HepG2 (cell line): ENCODE data around the gene FNDC3B. TPM values are rescaled to one million over a fixed set of nuclear protein-coding genes. Genes with fewer than 3 reads are reported as not detected.
A peak's percentile ranks its signal among the peaks of the same experiment; 100 is the strongest.

ENCODE experiments used
- ETV5 ChIP-seq: IDR thresholded peaks from 2 replicates; pipeline ENCODE4 v1.6.1; 2018; ENCODE audit warnings: missing biosample characterization, missing genetic modification reagents, inconsistent platforms, borderline replicate concordance
- FLYWCH1 ChIP-seq: sonication (generic); formaldehyde crosslinking; IDR thresholded peaks from 2 replicates; pipeline ENCODE4 v1.8.1; 2023; ENCODE audit warnings: mild to moderate bottlenecking, missing genetic modification reagents
- FOXA3 ChIP-seq: IDR thresholded peaks from 2 replicates; pipeline ENCODE4 v1.6.1; 2016; ENCODE audit warnings: missing genetic modification reagents, missing compliant biosample characterization
- RFX5 ChIP-seq: IDR thresholded peaks from 2 replicates; pipeline ENCODE4 v1.6.1; 2011; ENCODE audit warnings: low read depth, low read length, improper control_type of control experiment
- ZMAT3 ChIP-seq: sonication (generic); formaldehyde crosslinking; conservative IDR thresholded peaks from 2 replicates; pipeline ENCODE4 v1.7.0; 2021; ENCODE audit warnings: missing genetic modification reagents
- ZNF546 ChIP-seq: sonication (generic); formaldehyde crosslinking; conservative IDR thresholded peaks from 2 replicates; pipeline ENCODE4 v1.8.1; 2023; ENCODE audit warnings: mild to moderate bottlenecking, missing genetic modification reagents
- ZNF549 ChIP-seq: sonication (generic); formaldehyde crosslinking; IDR thresholded peaks from 2 replicates; pipeline ENCODE4 v1.5.0; 2020; ENCODE audit warnings: missing genetic modification reagents
- ZNF737 ChIP-seq: sonication (generic); formaldehyde crosslinking; IDR thresholded peaks from 2 replicates; pipeline ENCODE4 v1.5.0; 2020; ENCODE audit warnings: missing genetic modification reagents, mild to moderate bottlenecking, borderline replicate concordance
- ZNF749 ChIP-seq: sonication (generic); formaldehyde crosslinking; IDR thresholded peaks from 2 replicates; pipeline ENCODE4 v1.8.0; 2022; ENCODE audit warnings: mild to moderate bottlenecking, missing genetic modification reagents, moderate library complexity, borderline replicate concordance
- polyA plus RNA-seq, 8 experiments: library from polyadenylated mRNA; depleted of rRNA in 3 of 8; stranded (reverse) in 7 of 8; unstranded in 1 of 8; fragments of >200 nt; fragmentation: Illumina TruSeq in 4 of 8; extraction: Trizol in 4 of 8; gene quantifications; 2 replicates each; pipeline versions ENCODE4 v1.2.1 to v1.2.3, GENCODE V29; 2011 to 2016; ENCODE audit warnings: low read depth in 4 of 8, missing spikeins in 1 of 8, mixed read lengths in 1 of 8; ENCODE audit not compliant: insufficient read depth in 1 of 8
- total RNA-seq, 5 experiments: library from RNA; depleted of rRNA; stranded (reverse); fragments of >200 nt; fragmentation: Illumina TruSeq; extraction: Trizol; gene quantifications; 2 replicates each; pipeline ENCODE4 v1.2.3, GENCODE V29; 2016; ENCODE audit warnings: low read depth in 1 of 5
- TF ChIP-seq, protein P1 (sequence below): sonication (generic); formaldehyde crosslinking; IDR thresholded peaks from 2 replicates; pipeline ENCODE4 v1.5.0; 2020; ENCODE audit warnings: missing genetic modification reagents, mild to moderate bottlenecking, borderline replicate concordance
- TF ChIP-seq, protein P2 (sequence below): sonication (generic); formaldehyde crosslinking; IDR thresholded peaks from 2 replicates; pipeline ENCODE4 v1.4.0; 2020; ENCODE audit warnings: mild to moderate bottlenecking, missing genetic modification reagents, borderline replicate concordance
- TF ChIP-seq, protein P3 (sequence below): sonication (generic); formaldehyde crosslinking; IDR thresholded peaks from 2 replicates; pipeline ENCODE4 v1.9.0; 2021; ENCODE audit warnings: missing genetic modification reagents, borderline replicate concordance
- TF ChIP-seq, protein P4 (sequence below): sonication (generic); formaldehyde crosslinking; conservative IDR thresholded peaks from 2 replicates; pipeline ENCODE4 v1.8.1; 2023; ENCODE audit warnings: missing genetic modification reagents
- TF ChIP-seq, protein P5 (sequence below): sonication (generic); formaldehyde crosslinking; IDR thresholded peaks from 2 replicates; pipeline ENCODE4 v1.4.0; 2020; ENCODE audit warnings: missing genetic modification reagents, borderline replicate concordance
- TF ChIP-seq, protein P6 (sequence below): sonication (generic); formaldehyde crosslinking; IDR thresholded peaks from 2 replicates; pipeline ENCODE4 v1.4.0; 2020; ENCODE audit warnings: missing genetic modification reagents
- TF ChIP-seq, protein P7 (sequence below): sonication (generic); formaldehyde crosslinking; IDR thresholded peaks from 2 replicates; pipeline ENCODE4 v1.5.0; 2020; ENCODE audit warnings: mild to moderate bottlenecking, missing genetic modification reagents, borderline replicate concordance

Gene FNDC3B
- total and polyA plus RNA-seq, 2 of the 13 experiments (the other 11 are each of a cell fraction or from before 2014, with no cell fraction given): 74.8 to 103 TPM

DNA sequence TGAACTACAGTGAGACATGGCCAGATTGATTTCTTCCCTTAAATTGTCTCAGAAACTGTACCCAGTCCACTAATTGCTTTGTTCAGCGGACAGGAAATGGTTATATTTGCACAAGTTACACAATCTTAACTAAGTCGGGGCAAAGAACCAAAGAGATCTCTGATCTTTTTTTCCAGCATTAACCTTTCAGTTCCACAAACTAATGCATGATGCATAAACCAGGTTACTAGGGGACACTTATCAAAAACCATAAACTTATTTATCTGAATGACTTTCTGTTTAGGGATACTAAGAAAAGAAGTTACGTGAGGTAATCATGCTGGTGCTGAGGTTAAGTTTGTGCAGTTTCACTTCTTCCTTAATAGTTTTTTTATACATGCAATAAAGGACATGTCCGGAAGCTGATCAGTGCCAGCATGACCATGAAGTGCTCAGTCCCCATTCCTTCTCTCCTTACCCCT lies 22.4 kb downstream of the FNDC3B start (continued):
- no peak for TF ChIP-seq FLYWCH1
- TF ChIP-seq ZNF549 (CRISPR knock-in tag): no peak
- TF ChIP-seq ZMAT3 (CRISPR knock-in tag): no peak
- 0 out of 2 replicates have a peak, but pooled peaks have one; percentile 34 for TF ChIP-seq ZNF749 (CRISPR knock-in tag)
- TF ChIP-seq, protein P1, sequence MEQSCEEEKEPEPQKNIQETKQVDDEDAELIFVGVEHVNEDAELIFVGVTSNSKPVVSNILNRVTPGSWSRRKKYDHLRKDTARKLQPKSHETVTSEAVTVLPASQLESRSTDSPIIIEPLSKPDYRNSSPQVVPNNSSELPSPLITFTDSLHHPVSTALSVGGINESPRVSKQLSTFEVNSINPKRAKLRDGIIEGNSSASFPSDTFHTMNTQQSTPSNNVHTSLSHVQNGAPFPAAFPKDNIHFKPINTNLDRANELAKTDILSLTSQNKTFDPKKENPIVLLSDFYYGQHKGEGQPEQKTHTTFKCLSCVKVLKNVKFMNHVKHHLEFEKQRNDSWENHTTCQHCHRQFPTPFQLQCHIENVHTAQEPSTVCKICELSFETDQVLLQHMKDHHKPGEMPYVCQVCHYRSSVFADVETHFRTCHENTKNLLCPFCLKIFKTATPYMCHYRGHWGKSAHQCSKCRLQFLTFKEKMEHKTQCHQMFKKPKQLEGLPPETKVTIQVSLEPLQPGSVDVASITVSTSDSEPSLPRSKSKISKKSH (CRISPR knock-in tag): no peak
- TF ChIP-seq, protein P2, sequence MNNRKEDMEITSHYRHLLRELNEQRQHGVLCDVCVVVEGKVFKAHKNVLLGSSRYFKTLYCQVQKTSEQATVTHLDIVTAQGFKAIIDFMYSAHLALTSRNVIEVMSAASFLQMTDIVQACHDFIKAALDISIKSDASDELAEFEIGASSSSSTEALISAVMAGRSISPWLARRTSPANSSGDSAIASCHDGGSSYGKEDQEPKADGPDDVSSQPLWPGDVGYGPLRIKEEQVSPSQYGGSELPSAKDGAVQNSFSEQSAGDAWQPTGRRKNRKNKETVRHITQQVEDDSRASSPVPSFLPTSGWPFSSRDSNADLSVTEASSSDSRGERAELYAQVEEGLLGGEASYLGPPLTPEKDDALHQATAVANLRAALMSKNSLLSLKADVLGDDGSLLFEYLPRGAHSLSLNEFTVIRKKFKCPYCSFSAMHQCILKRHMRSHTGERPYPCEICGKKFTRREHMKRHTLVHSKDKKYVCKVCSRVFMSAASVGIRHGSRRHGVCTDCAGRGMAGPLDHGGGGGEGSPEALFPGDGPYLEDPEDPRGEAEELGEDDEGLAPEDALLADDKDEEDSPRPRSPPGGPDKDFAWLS (CRISPR knock-in tag): no peak
- no peak for TF ChIP-seq ZNF546 (CRISPR knock-in tag)
- TF ChIP-seq ETV5 (CRISPR knock-in tag): peak; percentile 96
- TF ChIP-seq, protein P3, sequence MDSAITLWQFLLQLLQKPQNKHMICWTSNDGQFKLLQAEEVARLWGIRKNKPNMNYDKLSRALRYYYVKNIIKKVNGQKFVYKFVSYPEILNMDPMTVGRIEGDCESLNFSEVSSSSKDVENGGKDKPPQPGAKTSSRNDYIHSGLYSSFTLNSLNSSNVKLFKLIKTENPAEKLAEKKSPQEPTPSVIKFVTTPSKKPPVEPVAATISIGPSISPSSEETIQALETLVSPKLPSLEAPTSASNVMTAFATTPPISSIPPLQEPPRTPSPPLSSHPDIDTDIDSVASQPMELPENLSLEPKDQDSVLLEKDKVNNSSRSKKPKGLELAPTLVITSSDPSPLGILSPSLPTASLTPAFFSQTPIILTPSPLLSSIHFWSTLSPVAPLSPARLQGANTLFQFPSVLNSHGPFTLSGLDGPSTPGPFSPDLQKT (CRISPR knock-in tag): no peak
- TF ChIP-seq, protein P4, sequence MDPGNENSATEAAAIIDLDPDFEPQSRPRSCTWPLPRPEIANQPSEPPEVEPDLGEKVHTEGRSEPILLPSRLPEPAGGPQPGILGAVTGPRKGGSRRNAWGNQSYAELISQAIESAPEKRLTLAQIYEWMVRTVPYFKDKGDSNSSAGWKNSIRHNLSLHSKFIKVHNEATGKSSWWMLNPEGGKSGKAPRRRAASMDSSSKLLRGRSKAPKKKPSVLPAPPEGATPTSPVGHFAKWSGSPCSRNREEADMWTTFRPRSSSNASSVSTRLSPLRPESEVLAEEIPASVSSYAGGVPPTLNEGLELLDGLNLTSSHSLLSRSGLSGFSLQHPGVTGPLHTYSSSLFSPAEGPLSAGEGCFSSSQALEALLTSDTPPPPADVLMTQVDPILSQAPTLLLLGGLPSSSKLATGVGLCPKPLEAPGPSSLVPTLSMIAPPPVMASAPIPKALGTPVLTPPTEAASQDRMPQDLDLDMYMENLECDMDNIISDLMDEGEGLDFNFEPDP (CRISPR knock-in tag): no peak
- peak; percentile 88 for TF ChIP-seq FOXA3 (CRISPR knock-in tag)
- TF ChIP-seq, protein P5, sequence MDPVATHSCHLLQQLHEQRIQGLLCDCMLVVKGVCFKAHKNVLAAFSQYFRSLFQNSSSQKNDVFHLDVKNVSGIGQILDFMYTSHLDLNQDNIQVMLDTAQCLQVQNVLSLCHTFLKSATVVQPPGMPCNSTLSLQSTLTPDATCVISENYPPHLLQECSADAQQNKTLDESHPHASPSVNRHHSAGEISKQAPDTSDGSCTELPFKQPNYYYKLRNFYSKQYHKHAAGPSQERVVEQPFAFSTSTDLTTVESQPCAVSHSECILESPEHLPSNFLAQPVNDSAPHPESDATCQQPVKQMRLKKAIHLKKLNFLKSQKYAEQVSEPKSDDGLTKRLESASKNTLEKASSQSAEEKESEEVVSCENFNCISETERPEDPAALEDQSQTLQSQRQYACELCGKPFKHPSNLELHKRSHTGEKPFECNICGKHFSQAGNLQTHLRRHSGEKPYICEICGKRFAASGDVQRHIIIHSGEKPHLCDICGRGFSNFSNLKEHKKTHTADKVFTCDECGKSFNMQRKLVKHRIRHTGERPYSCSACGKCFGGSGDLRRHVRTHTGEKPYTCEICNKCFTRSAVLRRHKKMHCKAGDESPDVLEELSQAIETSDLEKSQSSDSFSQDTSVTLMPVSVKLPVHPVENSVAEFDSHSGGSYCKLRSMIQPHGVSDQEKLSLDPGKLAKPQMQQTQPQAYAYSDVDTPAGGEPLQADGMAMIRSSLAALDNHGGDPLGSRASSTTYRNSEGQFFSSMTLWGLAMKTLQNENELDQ (CRISPR knock-in tag): no peak
- TF ChIP-seq RFX5: no peak
- TF ChIP-seq, protein P6, sequence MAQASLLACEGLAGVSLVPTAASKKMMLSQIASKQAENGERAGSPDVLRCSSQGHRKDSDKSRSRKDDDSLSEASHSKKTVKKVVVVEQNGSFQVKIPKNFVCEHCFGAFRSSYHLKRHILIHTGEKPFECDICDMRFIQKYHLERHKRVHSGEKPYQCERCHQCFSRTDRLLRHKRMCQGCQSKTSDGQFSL: no peak
- no peak for TF ChIP-seq ZNF737 (CRISPR knock-in tag)
- TF ChIP-seq, protein P7, sequence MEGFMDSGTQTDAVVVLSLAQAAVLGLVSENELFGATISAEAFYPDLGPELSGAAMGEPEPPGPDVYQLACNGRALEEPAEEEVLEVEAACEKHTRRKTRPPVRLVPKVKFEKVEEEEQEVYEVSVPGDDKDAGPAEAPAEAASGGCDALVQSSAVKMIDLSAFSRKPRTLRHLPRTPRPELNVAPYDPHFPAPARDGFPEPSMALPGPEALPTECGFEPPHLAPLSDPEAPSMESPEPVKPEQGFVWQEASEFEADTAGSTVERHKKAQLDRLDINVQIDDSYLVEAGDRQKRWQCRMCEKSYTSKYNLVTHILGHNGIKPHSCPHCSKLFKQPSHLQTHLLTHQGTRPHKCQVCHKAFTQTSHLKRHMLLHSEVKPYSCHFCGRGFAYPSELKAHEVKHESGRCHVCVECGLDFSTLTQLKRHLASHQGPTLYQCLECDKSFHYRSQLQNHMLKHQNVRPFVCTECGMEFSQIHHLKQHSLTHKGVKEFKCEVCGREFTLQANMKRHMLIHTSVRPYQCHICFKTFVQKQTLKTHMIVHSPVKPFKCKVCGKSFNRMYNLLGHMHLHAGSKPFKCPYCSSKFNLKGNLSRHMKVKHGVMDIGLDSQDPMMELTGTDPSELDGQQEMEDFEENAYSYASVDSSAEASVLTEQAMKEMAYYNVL (CRISPR knock-in tag): peak; percentile 53; the same call in 1 of the 2 replicates
